ENCODE results near the gene CDH24. TPM values are rescaled to one million over a fixed set of nuclear protein-coding genes. Genes with fewer than 3 reads are reported as not detected.
"Not testable (repeated sequence)": the region's sequence is repeated elsewhere in the genome, so short reads cannot be mapped to it uniquely, and the experiment has no call there.

Gene CDH24
- polyA plus RNA-seq, 3 donors = 21.7 to 37.3 (median 29.0) TPM

GRCh38 chr14:23009483-23009938, 47.8 kb downstream of the CDH24 start:
- DNase-seq (ENCODE audit: extremely low read depth in 1 of 11, low read depth in 9 of 11, low spot score in 4 of 11) = no peak

- no peak for DNase-seq (ENCODE audit: extremely low read depth in 1 of 11, low read depth in 9 of 11, low spot score in 4 of 11)
Measured at GRCh38 chr14:23008831-23009230, 48.5 kb downstream of the CDH24 start.

GRCh38 chr14:23006544-23007419, 50.5 kb downstream of the CDH24 start:
- peak; percentile 93 to 98 (median 97) for DNase-seq (ENCODE audit: extremely low read depth in 1 of 11, low read depth in 9 of 11, low spot score in 4 of 11)

DNA sequence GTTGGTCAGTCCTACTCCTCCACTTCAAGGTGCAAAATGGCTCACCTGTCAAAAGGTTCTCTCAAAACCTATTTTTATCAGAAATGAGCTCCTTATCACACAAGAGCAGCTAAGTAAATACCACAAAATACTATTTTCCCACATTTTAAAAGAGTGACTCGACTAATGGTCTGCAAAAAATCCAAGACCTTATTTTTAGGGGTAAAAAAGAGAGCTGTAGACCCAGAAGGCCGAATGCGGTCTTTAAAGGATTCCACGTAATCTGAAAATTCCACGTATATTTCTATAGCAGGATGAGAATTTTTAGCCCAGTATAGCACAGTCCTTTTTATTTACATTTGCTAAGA, 51.2 kb downstream of the CDH24 start:
- DNase-seq (ENCODE audit: extremely low read depth in 1 of 11, low read depth in 9 of 11, low spot score in 4 of 11) = no peak

DNA sequence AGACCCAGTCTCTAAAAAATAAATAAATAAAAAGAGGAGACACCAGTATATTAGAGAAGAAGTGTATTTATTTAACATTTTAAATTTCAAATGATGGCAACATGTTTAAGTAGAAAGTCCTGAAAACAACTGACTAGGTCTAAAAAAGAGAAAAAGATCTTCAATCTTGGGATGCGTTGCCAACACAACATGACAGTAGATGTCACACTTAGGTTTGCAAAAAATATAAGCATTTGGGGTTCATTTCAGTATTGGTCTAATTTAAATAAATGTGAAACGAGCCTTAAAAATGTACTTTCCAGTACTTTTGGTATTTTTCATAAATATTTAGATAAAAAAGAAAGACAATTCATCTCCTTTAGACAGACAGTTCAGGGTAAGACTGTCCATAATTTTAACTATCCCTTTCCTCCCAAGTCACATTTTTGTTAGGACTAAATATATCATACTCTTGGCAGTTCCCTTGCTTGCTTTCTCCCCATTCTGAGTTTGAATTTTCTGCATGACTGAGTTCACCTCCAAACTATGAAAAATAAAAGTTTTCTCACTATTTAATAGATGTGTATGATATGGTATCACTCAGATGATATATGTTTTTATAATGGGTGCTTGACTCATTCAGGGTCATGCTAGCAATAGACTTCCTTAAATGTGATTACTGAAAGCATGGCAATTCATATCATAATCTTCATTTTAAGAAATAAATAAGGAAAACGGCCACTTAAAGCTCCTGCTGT, 51.7 kb downstream of the CDH24 start:
- no peak for DNase-seq (ENCODE audit: extremely low read depth in 1 of 11, low read depth in 9 of 11, low spot score in 4 of 11)

DNA sequence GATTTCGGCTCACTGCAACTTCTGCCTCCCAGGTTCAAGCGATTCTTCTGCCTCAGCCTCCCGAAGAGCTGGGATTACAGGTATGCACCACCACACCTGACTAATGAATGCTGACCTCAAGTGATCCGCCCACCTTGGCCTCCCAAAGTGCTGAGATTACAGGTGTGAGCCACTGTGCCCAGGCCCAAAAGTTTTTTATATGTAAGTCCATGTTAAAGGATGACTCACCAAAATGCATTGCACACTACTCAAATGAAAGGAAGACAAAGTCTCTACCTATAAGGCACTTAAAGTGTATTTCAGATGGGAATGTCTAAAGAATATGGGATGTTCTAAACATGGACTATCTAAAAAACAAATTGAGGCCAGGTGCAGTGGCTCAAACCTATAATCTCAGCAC, 53.0 kb downstream of the CDH24 start:
- not testable (repeated sequence) for DNase-seq (ENCODE audit: extremely low read depth in 1 of 11, low read depth in 9 of 11, low spot score in 4 of 11)

DNA sequence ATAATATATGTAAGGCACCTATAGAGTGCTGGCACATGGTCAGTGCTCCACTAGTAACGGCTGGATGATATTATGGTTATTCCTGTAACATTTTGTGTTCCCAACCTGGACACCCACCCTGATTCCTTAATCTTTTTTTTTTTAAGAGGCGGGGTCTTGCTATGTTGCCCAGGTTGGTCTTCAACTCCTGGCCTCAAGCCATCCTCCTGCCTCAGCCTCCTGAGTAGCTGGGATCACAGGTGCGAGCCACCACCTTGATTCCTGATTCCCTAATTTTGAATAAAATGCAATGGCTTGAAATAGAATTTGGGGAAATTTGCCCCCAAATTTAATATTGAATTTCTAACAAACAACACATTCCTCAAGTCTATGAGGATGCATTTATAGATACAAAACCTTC, 54.7 kb downstream of the CDH24 start:
- no peak for DNase-seq (ENCODE audit: extremely low read depth in 1 of 11, low read depth in 9 of 11, low spot score in 4 of 11)

DNA sequence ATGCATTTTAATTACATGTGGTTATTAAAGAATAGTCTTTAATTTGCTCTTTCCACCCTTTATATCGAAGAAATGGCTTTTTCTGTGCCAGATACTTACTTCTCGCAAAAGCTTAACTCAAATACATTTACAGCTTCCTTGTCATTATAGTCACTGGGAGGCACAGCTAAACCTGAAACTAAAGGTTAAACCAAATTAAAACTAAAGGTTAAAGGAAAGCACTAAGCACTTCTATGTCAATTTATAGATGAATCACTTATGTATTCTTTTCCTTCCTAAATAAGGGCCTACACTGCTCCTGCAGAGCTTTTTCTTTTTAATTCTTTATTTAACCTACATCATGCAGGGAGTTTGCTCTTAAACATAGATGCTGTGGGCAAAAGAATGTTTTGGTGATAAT, 56.5 kb downstream of the CDH24 start:
- DNase-seq (ENCODE audit: extremely low read depth in 1 of 11, low read depth in 9 of 11, low spot score in 4 of 11) = no peak

- DNase-seq (ENCODE audit: extremely low read depth in 1 of 11, low read depth in 9 of 11, low spot score in 4 of 11) = no peak
Measured at GRCh38 chr14:22998329-22999012, 58.8 kb downstream of the CDH24 start.

DNA sequence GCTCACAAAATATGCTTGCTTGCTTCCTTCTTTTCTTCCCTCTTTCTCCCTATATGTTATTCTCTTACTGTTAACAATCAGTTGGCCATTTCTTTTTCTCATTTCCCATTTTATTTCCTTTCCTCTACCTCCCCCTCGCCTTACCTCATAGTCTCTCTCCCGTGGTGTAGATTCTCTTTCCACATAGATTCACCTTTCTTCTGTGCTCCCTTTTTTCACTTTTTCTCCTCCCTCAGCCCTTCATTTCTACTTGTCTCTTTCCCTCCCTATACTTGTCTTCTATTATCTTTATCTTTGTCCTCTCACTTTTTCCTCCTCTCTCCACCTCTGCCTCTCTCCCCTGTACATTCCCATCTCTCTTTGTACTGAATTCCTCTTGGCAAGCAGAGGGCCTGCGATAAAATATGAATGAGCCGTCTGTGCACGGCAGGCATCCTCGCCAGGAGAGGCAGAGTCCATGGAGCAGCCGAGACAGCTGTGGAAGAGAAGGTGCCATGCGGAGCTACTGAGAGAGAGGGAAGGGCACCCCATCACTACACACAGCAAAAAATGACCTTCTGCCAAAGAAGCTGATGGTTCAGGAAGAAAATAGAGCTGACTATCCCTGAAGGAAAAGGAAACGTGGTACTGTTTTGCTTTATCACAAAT, 59.5 kb downstream of the CDH24 start:
- no peak for DNase-seq (ENCODE audit: extremely low read depth in 1 of 11, low read depth in 9 of 11, low spot score in 4 of 11)

Other genes with a start within 250 kb of the CDH24 start
- gene SLC7A7, start 242.1 kb downstream of the CDH24 start, polyA plus RNA-seq (ENCODE audit: insufficient read length in 3 of 3) = 100 to 1,000 TPM; 106 to 125 (median 119) TPM
- 100 to 1,000 TPM in 1 of 3 donors, 10 to 100 TPM in 2; 76.1 to 108 (median 97.7) TPM for gene MRPL52, start 227.6 kb downstream of the CDH24 start, polyA plus RNA-seq (ENCODE audit: insufficient read length in 3 of 3)
- 100 to 1,000 TPM; 130 to 170 (median 135) TPM for gene MMP14, start 220.9 kb downstream of the CDH24 start, polyA plus RNA-seq (ENCODE audit: insufficient read length in 3 of 3)
- 10 to 100 TPM; 71.4 to 94.4 (median 83.1) TPM for gene LRP10, start 185.8 kb downstream of the CDH24 start, polyA plus RNA-seq (ENCODE audit: insufficient read length in 3 of 3)
- gene REM2, start 174.3 kb downstream of the CDH24 start, polyA plus RNA-seq (ENCODE audit: insufficient read length in 3 of 3) = 1 to 10 TPM; 1.5 to 1.9 (median 1.5) TPM
- gene RBM23, start 138.4 kb downstream of the CDH24 start, polyA plus RNA-seq (ENCODE audit: insufficient read length in 3 of 3) = 100 to 1,000 TPM; 111 to 140 (median 120) TPM
- 100 to 1,000 TPM; 147 to 158 (median 149) TPM for gene PRMT5, start 128.1 kb downstream of the CDH24 start, polyA plus RNA-seq (ENCODE audit: insufficient read length in 3 of 3)
- 10 to 100 TPM; 53.3 to 58.6 (median 57.0) TPM for gene HAUS4, start 100.4 kb downstream of the CDH24 start, polyA plus RNA-seq (ENCODE audit: insufficient read length in 3 of 3)
- gene AJUBA, start 75.0 kb downstream of the CDH24 start, polyA plus RNA-seq (ENCODE audit: insufficient read length in 3 of 3) = 100 to 1,000 TPM in 1 of 3 donors, 10 to 100 TPM in 2; 80.7 to 100 (median 95.1) TPM
- gene C14orf93, start 47.4 kb downstream of the CDH24 start, polyA plus RNA-seq (ENCODE audit: insufficient read length in 3 of 3) = 10 to 100 TPM; 18.5 to 24.4 (median 19.0) TPM
- gene PSMB5, start 22.6 kb downstream of the CDH24 start, polyA plus RNA-seq (ENCODE audit: insufficient read length in 3 of 3) = 100 to 1,000 TPM; 203 to 259 (median 237) TPM
- not detected for gene PSMB11, start 15.3 kb downstream of the CDH24 start, polyA plus RNA-seq (ENCODE audit: insufficient read length in 3 of 3)
- 100 to 1,000 TPM; 253 to 342 (median 271) TPM for gene ACIN1, start 37.6 kb upstream of the CDH24 start, polyA plus RNA-seq (ENCODE audit: insufficient read length in 3 of 3)
- gene C14orf119, start 38.0 kb upstream of the CDH24 start, polyA plus RNA-seq (ENCODE audit: insufficient read length in 3 of 3) = 10 to 100 TPM; 68.8 to 88.5 (median 86.0) TPM
- gene CIROP, start 47.5 kb upstream of the CDH24 start, polyA plus RNA-seq (ENCODE audit: insufficient read length in 3 of 3) = not detected
- under 1 TPM; 0.15 to 0.22 (median 0.16) TPM for gene CEBPE, start 61.7 kb upstream of the CDH24 start, polyA plus RNA-seq (ENCODE audit: insufficient read length in 3 of 3)
- gene SLC7A8, start 126.1 kb upstream of the CDH24 start, polyA plus RNA-seq (ENCODE audit: insufficient read length in 3 of 3) = 100 to 1,000 TPM in 1 of 3 donors, 10 to 100 TPM in 2; 75.9 to 120 (median 82.9) TPM
- 1 to 10 TPM; 1.0 to 1.8 (median 1.1) TPM for gene RNF212B, start 180.4 kb upstream of the CDH24 start, polyA plus RNA-seq (ENCODE audit: insufficient read length in 3 of 3)
- gene HOMEZ, start 228.6 kb upstream of the CDH24 start, polyA plus RNA-seq (ENCODE audit: insufficient read length in 3 of 3) = 10 to 100 TPM; 27.8 to 29.8 (median 27.9) TPM
- 10 to 100 TPM; 23.1 to 37.8 (median 28.2) TPM for gene PPP1R3E, start 245.3 kb upstream of the CDH24 start, polyA plus RNA-seq (ENCODE audit: insufficient read length in 3 of 3)
- gene BCL2L2, start 249.3 kb upstream of the CDH24 start, polyA plus RNA-seq (ENCODE audit: insufficient read length in 3 of 3) = 10 to 100 TPM; 41.3 to 49.8 (median 41.7) TPM

Data from renal cortex interstitium (tissue), 11 donors.